ENCODE measurements around the gene EGR2.

DNA sequence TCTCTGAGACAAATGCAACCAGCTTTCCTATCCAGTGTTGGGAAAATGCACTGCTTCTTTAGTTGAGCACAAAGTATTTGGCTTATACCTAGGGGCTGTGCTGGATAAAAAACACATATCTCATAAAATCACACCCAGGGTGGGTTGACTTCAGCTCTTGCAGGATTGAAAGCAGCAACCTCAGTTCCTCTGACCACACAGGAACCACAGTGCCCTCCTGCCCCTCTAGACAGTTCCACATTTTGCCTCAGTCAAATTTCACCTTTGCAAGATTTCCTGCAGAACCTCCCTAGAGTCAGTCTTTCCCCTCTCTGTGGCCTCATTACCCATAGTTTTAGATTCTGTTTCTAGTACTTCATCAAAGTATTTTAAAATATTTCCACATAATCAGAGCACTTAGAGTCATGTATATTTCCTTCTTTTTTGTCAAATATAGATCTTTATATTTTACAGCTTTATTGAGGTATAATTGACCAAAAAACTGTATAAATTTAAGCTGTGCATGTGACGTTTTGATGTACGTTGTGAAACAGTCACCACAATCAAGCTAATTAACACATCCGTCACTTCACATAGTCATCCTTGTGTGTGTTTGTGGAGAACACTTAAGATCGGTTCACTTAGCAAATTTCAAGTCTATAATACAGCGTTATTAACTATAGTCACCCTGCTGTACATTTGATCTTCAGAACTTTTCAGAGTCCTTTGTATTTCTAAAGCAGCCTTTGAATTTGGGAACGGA lies 37.0 kb upstream of the EGR2 start:
- TF ChIP-seq, protein P1, sequence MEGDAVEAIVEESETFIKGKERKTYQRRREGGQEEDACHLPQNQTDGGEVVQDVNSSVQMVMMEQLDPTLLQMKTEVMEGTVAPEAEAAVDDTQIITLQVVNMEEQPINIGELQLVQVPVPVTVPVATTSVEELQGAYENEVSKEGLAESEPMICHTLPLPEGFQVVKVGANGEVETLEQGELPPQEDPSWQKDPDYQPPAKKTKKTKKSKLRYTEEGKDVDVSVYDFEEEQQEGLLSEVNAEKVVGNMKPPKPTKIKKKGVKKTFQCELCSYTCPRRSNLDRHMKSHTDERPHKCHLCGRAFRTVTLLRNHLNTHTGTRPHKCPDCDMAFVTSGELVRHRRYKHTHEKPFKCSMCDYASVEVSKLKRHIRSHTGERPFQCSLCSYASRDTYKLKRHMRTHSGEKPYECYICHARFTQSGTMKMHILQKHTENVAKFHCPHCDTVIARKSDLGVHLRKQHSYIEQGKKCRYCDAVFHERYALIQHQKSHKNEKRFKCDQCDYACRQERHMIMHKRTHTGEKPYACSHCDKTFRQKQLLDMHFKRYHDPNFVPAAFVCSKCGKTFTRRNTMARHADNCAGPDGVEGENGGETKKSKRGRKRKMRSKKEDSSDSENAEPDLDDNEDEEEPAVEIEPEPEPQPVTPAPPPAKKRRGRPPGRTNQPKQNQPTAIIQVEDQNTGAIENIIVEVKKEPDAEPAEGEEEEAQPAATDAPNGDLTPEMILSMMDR (IDR thresholded peaks at IDR 0.05; ENCODE audit: borderline replicate concordance, extremely low read depth, low read length, poor library complexity, severe bottlenecking) = no peak
- no peak for TF ChIP-seq EZH2 (IDR thresholded peaks at IDR 0.05; ENCODE audit: borderline replicate concordance, low read depth, low read length, severe bottlenecking)
